ENCODE results near the gene MRTO4. TPM values are rescaled to one million over a fixed set of nuclear protein-coding genes. Genes with fewer than 3 reads are reported as not detected.
A peak's percentile ranks its signal among the peaks of the same experiment; 100 is the strongest.
"Not testable (repeated sequence)": the region's sequence is repeated elsewhere in the genome, so short reads cannot be mapped to it uniquely, and the experiment has no call there.

Gene MRTO4
- total RNA-seq, 1 donor from 2014 or later: 21.5 TPM

- DNase-seq (ENCODE audit: low read depth): not testable (repeated sequence)
Measured at GRCh38 chr1:19270343-19270730, 18.7 kb downstream of the MRTO4 start.

- DNase-seq (ENCODE audit: low read depth): no peak
Measured at GRCh38 chr1:19272064-19272463, 20.5 kb downstream of the MRTO4 start.

GRCh38 chr1:19273106-19273843, 21.7 kb downstream of the MRTO4 start:
- DNase-seq (ENCODE audit: low read depth): no peak

- DNase-seq (ENCODE audit: low read depth): not testable (repeated sequence)
Measured at GRCh38 chr1:19273844-19274531, 22.4 kb downstream of the MRTO4 start.

DNA sequence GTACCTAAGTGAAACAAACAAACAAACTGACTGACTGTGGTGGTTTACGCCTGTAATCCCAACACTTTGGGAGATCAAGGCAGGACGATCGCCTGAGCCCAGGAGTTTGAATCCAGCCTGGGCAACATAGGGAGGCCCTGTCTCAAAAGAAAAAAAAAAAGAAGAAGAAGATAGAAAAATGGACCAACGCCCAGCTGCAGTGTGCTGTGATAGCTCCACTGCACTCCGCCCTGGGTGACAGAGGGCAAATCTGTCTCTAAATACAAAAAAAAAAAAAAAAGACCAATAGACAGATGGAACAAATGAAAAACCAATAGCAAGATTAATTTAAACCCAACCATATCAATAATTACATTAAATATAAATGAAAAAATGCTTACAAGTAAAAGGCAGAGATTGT, 23.0 kb downstream of the MRTO4 start:
- no peak for DNase-seq (ENCODE audit: low read depth)

GRCh38 chr1:19283891-19284290, 32.3 kb downstream of the MRTO4 start:
- DNase-seq (ENCODE audit: low read depth): no peak

GRCh38 chr1:19284881-19285280, 33.3 kb downstream of the MRTO4 start:
- DNase-seq (ENCODE audit: low read depth): no peak

DNA sequence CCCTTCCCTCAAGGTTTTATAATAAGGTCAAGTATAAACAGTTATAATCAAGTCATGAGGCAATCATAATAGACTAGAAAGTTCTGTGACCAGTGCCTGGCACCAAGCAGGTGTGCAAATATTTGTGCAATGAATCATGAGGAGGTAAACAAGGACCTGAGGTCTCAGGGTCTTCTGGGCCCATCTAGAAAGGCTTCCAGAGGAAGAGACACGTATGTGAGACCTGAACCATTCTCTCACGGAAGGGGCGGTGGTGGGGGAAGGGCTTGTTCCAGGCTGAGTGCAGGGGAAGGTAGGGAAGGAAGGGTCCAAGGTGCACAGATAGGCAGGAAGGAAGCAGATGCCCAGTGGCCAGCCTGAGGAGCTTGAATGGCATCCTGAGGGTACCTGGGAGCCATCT, 33.8 kb downstream of the MRTO4 start:
- not testable (repeated sequence) for DNase-seq (ENCODE audit: low read depth)

DNA sequence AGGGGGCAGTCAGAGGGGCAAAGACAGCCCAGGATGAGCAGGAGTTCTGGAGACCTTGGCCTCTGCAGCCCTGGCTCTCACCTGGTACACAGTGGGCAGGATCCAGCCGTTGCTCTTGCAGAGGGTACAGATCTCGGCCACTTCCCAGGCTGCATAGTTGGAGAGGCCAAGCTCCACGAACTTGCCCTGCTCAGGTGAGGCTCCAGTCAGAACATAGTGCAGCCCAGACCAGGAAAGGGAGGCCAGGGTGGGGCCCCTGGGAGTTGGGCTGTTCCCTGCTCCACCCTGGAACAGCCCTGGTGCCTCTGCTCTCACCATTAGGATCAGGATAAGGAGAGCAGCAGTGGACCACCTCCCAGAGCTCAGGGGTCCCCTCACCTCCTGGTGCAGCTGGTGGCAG, 34.2 kb downstream of the MRTO4 start:
- not testable (repeated sequence) for DNase-seq (ENCODE audit: low read depth)

GRCh38 chr1:19287436-19288185, 36.0 kb downstream of the MRTO4 start:
- DNase-seq (ENCODE audit: low read depth): no peak

GRCh38 chr1:19288324-19289241, 37.0 kb downstream of the MRTO4 start, which contains the start of gene AKR7A3:
Gene AKR7A3 (minus strand): TSS chr1:19288770. CDS start chr1:19288709, 61 bp downstream.
- DNase-seq (ENCODE audit: low read depth): peak; percentile 9

DNA sequence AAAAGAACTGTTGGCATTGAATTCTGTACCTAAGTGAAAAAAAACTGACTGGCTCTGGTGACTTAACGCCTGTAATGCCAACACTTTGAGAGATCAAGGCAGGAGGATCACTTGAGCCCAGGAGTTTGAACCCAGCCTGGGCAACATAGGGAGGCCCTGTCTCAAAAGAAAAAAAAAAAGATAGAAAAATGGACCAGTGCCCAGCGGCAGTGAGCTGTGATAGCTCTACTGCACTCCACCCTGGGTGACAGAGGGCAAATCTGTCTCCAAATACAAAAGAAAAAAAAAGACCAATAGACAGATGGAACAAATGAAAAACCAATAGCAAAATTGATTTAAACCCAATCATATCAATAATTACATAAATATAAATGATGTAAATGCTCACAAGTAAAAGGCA, 37.6 kb downstream of the MRTO4 start:
- DNase-seq (ENCODE audit: low read depth): no peak

DNA sequence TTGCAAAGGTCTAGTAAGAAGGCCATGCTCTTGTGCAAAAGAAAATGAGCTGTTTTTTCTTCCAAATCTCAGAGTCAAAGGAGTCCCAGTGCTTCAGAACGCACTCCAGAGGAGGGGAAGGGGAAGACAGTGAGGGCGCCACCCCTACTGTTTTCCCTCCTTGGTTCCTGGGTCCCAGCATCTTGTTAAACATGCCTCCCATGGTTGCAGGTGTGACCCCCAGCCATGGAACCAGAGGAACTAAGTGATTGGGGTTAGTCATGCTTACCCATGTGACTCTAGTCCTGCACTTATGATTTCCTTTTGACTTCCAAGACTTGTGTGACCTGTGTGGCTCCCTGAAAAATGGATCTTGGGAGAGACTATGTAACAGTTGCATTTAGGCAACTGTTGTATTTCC, 43.0 kb downstream of the MRTO4 start:
- DNase-seq (ENCODE audit: low read depth): no peak

GRCh38 chr1:19300211-19300610, 48.6 kb downstream of the MRTO4 start:
- DNase-seq (ENCODE audit: low read depth): no peak

DNA sequence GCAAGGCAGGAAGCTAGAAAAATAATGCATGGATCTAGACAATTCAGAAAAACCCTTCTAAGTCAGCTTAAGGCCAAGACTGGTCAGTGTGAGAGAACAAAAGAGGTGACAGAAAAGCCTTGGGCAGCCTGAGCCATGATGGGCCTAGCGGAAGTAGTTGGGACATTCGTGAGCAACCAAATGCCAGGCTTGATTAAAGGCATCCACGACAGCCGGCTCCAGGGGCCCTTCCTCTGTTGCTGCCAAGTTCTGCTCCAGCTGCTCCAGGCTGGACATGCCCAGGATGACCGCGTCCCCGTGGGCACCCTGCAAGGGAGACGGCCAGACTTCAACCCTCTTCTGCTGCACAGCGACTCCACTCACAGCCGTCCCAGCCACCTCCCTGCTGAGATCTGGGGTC, 52.5 kb downstream of the MRTO4 start:
- DNase-seq (ENCODE audit: low read depth): not testable (repeated sequence)

DNA sequence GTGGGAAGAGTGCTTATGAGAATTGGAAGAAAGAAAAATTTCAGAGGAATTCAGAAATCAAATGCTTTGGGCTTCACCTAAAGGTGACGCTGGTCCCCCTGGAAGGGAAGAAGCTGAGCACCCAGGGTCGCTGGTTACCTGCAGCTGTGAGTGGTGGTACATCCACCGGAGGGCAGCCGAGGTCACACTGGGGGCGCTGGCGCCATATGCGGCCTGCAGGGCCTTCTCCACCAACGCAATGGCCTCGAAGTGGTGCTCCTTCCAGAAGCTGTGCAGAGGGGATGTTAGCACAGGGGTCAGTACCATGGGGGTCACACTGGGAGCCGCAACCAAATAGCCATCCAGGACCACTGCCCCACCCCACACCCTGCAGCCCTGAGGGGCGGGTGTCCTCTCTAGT, 54.3 kb downstream of the MRTO4 start:
- no peak for DNase-seq (ENCODE audit: low read depth)

GRCh38 chr1:19306941-19307340, 55.3 kb downstream of the MRTO4 start:
- no peak for DNase-seq (ENCODE audit: low read depth)

DNA sequence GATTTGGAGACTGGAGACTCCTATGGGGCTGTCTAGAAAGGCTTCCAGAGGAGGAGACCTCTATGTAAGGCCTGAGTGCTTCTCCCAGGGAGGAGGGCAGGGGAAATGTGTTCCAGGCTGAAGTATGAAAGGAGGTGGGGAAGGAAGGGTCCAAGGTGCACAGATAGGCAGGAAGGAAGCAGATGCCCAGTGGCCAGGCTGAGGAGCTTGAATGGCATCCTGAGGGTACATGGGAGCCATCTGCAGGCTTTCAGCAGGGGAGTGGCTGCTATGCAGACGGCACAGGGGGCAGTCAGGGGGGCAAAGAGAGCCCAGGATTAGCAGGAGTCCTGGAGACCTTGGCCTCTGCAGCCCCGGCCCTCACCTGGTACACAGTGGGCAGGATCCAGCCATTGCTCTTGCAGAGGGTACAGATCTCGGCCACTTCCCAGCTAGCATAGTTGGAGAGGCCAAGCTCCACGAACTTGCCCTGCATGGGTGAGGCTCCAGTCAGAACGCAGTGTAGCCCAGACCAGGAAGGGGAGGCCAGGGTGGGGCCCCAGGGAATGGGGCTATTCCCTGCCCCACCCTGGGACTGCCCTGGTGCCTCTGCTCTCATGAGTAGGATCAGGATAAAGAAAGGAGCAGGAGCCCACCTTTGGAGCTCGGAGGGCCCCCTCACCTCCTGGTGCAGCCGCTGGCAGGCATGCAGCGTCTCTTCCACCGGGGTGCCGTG, 56.3 kb downstream of the MRTO4 start:
- DNase-seq (ENCODE audit: low read depth): no peak

DNA sequence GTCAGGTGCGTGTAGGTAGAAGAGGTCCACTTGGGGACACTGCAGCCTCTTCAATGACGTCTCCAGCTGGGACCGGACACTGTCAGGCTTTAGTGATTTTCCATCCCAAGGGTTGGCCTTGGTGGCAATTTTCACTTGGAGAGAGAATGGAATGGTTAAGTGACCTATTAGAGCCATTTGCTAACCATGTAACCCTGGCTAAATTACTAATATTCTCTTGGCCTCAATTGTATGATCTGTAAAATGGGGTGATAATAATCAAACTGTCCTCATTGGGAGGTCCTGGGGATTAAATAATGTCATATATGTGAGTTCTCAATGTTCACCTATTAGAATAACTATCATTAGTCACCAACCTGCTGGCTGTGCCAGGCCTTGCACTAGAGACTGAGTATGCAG, 56.9 kb downstream of the MRTO4 start:
- no peak for DNase-seq (ENCODE audit: low read depth)

GRCh38 chr1:19309123-19309813, 57.7 kb downstream of the MRTO4 start:
- DNase-seq (ENCODE audit: low read depth): peak; percentile 69
